K562 (cell line): ENCODE results near the gene RTBDN. TPM values are rescaled to one million over a fixed set of nuclear protein-coding genes. Genes with fewer than 3 reads are reported as not detected.
A peak's percentile ranks its signal among the peaks of the same experiment; 100 is the strongest.

Source experiments
- ARID2 ChIP-seq: fragments of 450-650 bp; IDR thresholded peaks from 2 replicates; pipeline ENCODE4 v1.6.1; 2017; ENCODE audit warnings: antibody characterized with exemption, mild to moderate bottlenecking
- CBX3 ChIP-seq, 2 experiments: IDR thresholded peaks; 1 replicate in 1 of 2; 2 replicates in 1 of 2; pipeline ENCODE4 v1.6.1; 2012; ENCODE audit warnings: inconsistent platforms in 2 of 2, low read length in 2 of 2, borderline replicate concordance in 1 of 2, control low read depth in 1 of 2
- EP400 ChIP-seq: fragments of 450-650 bp; IDR thresholded peaks from 2 replicates; pipeline ENCODE4 v1.6.1; 2017; ENCODE audit warnings: antibody characterized with exemption, mild to moderate bottlenecking, moderate library complexity
- LCOR ChIP-seq: sonication (generic); formaldehyde crosslinking; IDR thresholded peaks from 2 replicates; pipeline ENCODE4 v1.8.0; 2022; ENCODE audit warnings: mild to moderate bottlenecking, missing genetic modification reagents
- MXI1 ChIP-seq: IDR thresholded peaks from 2 replicates; pipeline ENCODE4 v1.6.1; 2011; ENCODE audit warnings: low read depth, mild to moderate bottlenecking, improper control_type of control experiment, low read length
- POLR2G ChIP-seq: fragments of 200-400 bp; formaldehyde crosslinking; IDR thresholded peaks from 2 replicates; pipeline ENCODE4 v1.6.1; 2017; ENCODE audit warnings: low read depth, mild to moderate bottlenecking, antibody characterized with exemption, low read length, moderate library complexity
- TFAM ChIP-seq: fragments of 250-450 bp; sonication (Bioruptor Pico); conservative IDR thresholded peaks from 2 replicates; pipeline ENCODE4 v1.5.0; 2021; ENCODE audit warnings: mild to moderate bottlenecking, moderate library complexity
- ZC3H11A ChIP-seq: IDR thresholded peaks from 2 replicates; pipeline ENCODE4 v1.6.1; 2012; ENCODE audit warnings: low read depth, low read length, improper control_type of control experiment
- ZNF143 ChIP-seq: sonication (generic); formaldehyde crosslinking; IDR thresholded peaks from 2 replicates; pipeline ENCODE4 v1.9.0; 2022; ENCODE audit warnings: mild to moderate bottlenecking, missing genetic modification reagents
- polyA plus RNA-seq, 8 experiments: library from polyadenylated mRNA; depleted of rRNA in 4 of 8; stranded (reverse) in 5 of 8; unstranded in 3 of 8; fragments of >200 nt; fragmentation: Nextera tagmentation in 2 of 8; fragmentation: Illumina TruSeq in 1 of 8; extraction: Ambion mirVana in 2 of 8; extraction: Trizol in 1 of 8; gene quantifications; 2 replicates each; pipeline versions ENCODE4 v1.2.1 to v1.2.3, GENCODE V29; 2011 to 2014; ENCODE audit warnings: inconsistent platforms in 1 of 8, missing spikeins in 1 of 8
- total RNA-seq, 7 experiments: library from RNA; depleted of rRNA in 6 of 7; stranded (reverse); fragments of >200 nt in 6 of 7; fragmentation: Illumina TruSeq in 2 of 7; extraction: Trizol in 2 of 7; gene quantifications; 2 replicates each; pipeline versions ENCODE4 v1.2.1 to v1.2.3, GENCODE V29; 2011 to 2021; ENCODE audit warnings: low replicate concordance in 1 of 7
- TF ChIP-seq, protein P1 (sequence below): sonication (generic); formaldehyde crosslinking; IDR thresholded peaks from 2 replicates; pipeline ENCODE4 v1.9.0; 2022; ENCODE audit warnings: mild to moderate bottlenecking, missing genetic modification reagents
- TF ChIP-seq, protein P2 (sequence below): fragments of 450-650 bp; formaldehyde crosslinking; IDR thresholded peaks from 2 replicates; pipeline ENCODE4 v1.4.0; 2020; ENCODE audit warnings: mild to moderate bottlenecking, moderate library complexity
- TF ChIP-seq, protein P3 (sequence below): fragments of 450-650 bp; formaldehyde crosslinking; IDR thresholded peaks from 2 replicates; pipeline ENCODE4 v1.4.0; 2020; ENCODE audit warnings: mild to moderate bottlenecking, moderate library complexity
- TF ChIP-seq, protein P4 (sequence below): sonication (generic); formaldehyde crosslinking; IDR thresholded peaks from 2 replicates; pipeline ENCODE4 v1.8.1; 2023; ENCODE audit warnings: mild to moderate bottlenecking, missing genetic modification reagents
- TF ChIP-seq, protein P5 (sequence below): sonication (generic); formaldehyde crosslinking; IDR thresholded peaks from 2 replicates; pipeline ENCODE4 v1.8.0; 2022; ENCODE audit warnings: mild to moderate bottlenecking, missing genetic modification reagents

RTBDN gene
- total and polyA plus RNA-seq, 9 of the 15 experiments (the other 6 are each of a cell fraction or from before 2014, with no cell fraction given) = 0.20 to 2.3 (median 0.72) TPM; not detected in 1

DNA sequence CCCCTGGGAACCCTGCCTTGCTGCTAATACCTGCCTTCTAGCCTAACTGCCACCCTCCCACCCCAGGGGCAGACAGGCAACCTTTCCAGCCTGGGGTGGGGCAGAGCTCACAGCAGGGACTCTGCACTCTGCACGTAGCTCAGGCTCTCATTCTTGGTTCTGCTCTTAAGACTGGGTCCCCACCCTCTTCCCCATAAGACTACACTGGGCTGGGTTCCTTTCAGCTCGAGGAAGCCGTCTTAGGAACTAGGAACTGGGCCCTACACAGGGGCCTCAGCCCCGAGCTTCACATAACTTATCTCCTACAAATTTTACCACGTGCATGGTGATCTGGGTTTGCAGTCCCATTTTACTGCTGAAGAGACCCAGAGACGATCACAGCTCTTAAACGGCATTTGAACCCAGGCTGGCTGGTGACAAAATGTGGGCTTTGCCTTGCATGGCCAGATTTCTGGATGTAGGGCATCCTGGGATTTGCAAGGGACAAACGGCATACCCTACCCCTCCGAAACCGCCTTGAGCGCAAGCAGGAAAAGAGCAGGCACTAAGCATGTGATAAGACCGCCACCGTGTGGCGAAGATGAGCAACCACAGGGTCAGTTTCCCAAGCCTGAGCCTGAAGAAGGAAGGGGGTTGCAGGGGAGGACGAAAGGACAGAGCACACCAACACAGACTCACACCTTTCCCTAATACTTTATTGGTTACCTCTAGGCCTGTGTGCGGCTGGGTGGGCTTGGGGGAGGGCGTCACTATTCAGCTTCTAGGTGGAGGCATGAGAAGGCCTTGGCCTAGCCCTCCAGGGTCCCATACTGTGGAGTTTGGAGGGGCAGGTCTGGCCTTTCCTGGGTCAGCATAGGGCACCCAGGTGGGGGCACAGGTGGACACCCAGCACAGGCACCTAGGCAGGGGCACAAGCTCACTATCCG is 38.0 kb downstream of the RTBDN start (continued):
- TF ChIP-seq LCOR (CRISPR knock-in tag) (0 out of 2 replicates have a peak, but pooled peaks have one; percentile 42), MXI1 (0 out of 2 replicates have a peak, but pooled peaks have one; percentile 43), CBX3 (IDR thresholded peaks at IDR 0.05; ENCODE audit: borderline replicate concordance in 1 of 2, low read length in 2 of 2) (peak in 1 of 2 experiments; percentile 51; a peak in 1 of 3 replicates), ZC3H11A (no peak), TFAM (no peak), EP400 (peak; percentile 63), ARID2 (peak; percentile 92), ZNF143 (CRISPR knock-in tag) (0 out of 2 replicates have a peak, but pooled peaks have one; percentile 24), POLR2G (peak; percentile 29)
- TF ChIP-seq, protein P1, sequence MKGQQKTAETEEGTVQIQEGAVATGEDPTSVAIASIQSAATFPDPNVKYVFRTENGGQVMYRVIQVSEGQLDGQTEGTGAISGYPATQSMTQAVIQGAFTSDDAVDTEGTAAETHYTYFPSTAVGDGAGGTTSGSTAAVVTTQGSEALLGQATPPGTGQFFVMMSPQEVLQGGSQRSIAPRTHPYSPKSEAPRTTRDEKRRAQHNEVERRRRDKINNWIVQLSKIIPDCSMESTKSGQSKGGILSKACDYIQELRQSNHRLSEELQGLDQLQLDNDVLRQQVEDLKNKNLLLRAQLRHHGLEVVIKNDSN (CRISPR knock-in tag) = peak; percentile 16; the same call in 1 of the 2 replicates
- TF ChIP-seq, protein P2, sequence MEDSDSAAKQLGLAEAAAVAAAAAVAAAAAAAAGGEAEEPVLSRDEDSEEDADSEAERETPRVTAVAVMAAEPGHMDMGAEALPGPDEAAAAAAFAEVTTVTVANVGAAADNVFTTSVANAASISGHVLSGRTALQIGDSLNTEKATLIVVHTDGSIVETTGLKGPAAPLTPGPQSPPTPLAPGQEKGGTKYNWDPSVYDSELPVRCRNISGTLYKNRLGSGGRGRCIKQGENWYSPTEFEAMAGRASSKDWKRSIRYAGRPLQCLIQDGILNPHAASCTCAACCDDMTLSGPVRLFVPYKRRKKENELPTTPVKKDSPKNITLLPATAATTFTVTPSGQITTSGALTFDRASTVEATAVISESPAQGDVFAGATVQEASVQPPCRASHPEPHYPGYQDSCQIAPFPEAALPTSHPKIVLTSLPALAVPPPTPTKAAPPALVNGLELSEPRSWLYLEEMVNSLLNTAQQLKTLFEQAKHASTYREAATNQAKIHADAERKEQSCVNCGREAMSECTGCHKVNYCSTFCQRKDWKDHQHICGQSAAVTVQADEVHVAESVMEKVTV (CRISPR knock-in tag) = peak; percentile 93
- TF ChIP-seq, protein P3, sequence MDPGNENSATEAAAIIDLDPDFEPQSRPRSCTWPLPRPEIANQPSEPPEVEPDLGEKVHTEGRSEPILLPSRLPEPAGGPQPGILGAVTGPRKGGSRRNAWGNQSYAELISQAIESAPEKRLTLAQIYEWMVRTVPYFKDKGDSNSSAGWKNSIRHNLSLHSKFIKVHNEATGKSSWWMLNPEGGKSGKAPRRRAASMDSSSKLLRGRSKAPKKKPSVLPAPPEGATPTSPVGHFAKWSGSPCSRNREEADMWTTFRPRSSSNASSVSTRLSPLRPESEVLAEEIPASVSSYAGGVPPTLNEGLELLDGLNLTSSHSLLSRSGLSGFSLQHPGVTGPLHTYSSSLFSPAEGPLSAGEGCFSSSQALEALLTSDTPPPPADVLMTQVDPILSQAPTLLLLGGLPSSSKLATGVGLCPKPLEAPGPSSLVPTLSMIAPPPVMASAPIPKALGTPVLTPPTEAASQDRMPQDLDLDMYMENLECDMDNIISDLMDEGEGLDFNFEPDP = no peak
- TF ChIP-seq, protein P4, sequence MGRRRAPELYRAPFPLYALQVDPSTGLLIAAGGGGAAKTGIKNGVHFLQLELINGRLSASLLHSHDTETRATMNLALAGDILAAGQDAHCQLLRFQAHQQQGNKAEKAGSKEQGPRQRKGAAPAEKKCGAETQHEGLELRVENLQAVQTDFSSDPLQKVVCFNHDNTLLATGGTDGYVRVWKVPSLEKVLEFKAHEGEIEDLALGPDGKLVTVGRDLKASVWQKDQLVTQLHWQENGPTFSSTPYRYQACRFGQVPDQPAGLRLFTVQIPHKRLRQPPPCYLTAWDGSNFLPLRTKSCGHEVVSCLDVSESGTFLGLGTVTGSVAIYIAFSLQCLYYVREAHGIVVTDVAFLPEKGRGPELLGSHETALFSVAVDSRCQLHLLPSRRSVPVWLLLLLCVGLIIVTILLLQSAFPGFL (CRISPR knock-in tag) = peak; percentile 83; the same call in 1 of the 2 replicates
- TF ChIP-seq, protein P5, sequence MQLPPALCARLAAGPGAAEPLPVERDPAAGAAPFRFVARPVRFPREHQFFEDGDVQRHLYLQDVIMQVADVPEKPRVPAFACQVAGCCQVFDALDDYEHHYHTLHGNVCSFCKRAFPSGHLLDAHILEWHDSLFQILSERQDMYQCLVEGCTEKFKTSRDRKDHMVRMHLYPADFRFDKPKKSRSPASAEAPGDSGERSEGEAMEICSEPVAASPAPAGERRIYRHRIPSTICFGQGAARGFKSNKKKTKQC (CRISPR knock-in tag) = 0 out of 2 replicates have a peak, but pooled peaks have one; percentile 29
